Measurements from ENCODE around the gene CD52. TPM values are rescaled to one million over a fixed set of nuclear protein-coding genes. Genes with fewer than 3 reads are reported as not detected.

The CD52 gene
- polyA plus RNA-seq, 1 of the 3 experiments (the other 2 are of a cell fraction): not detected

GRCh38 chr1:26279456-26280332 is 38.1 kb upstream of the CD52 start, which contains the start of gene SH3BGRL3 (continued):
- TF ChIP-seq, protein P1, sequence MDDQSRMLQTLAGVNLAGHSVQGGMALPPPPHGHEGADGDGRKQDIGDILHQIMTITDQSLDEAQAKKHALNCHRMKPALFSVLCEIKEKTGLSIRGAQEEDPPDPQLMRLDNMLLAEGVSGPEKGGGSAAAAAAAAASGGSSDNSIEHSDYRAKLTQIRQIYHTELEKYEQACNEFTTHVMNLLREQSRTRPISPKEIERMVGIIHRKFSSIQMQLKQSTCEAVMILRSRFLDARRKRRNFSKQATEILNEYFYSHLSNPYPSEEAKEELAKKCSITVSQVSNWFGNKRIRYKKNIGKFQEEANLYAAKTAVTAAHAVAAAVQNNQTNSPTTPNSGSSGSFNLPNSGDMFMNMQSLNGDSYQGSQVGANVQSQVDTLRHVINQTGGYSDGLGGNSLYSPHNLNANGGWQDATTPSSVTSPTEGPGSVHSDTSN (IDR thresholded peaks at IDR 0.05): peak; percentile 49
- no peak for TF ChIP-seq NFIC (IDR thresholded peaks at IDR 0.05; ENCODE audit: borderline replicate concordance)
- TF ChIP-seq POLR2AphosphoS5 (IDR thresholded peaks at IDR 0.05; ENCODE audit: low read depth, low read length): peak; percentile 69
- TF ChIP-seq MEF2A (IDR thresholded peaks at IDR 0.05; ENCODE audit: borderline replicate concordance, low read depth): no peak
- no peak for TF ChIP-seq EP300 (IDR thresholded peaks at IDR 0.05; ENCODE audit: borderline replicate concordance in 1 of 2, low read depth in 1 of 2, low read length in 1 of 2)
- TF ChIP-seq FOSL2 (IDR thresholded peaks at IDR 0.05; ENCODE audit: borderline replicate concordance, low read depth): no peak; the same call in 1 of the 2 replicates
- no peak for TF ChIP-seq RFX5 (IDR thresholded peaks at IDR 0.05; ENCODE audit: low read length)
- peak; percentile 19; the same call in 1 of the 2 replicates for TF ChIP-seq RAD21 (IDR thresholded peaks at IDR 0.05; ENCODE audit: low read length)
- TF ChIP-seq, protein P2, sequence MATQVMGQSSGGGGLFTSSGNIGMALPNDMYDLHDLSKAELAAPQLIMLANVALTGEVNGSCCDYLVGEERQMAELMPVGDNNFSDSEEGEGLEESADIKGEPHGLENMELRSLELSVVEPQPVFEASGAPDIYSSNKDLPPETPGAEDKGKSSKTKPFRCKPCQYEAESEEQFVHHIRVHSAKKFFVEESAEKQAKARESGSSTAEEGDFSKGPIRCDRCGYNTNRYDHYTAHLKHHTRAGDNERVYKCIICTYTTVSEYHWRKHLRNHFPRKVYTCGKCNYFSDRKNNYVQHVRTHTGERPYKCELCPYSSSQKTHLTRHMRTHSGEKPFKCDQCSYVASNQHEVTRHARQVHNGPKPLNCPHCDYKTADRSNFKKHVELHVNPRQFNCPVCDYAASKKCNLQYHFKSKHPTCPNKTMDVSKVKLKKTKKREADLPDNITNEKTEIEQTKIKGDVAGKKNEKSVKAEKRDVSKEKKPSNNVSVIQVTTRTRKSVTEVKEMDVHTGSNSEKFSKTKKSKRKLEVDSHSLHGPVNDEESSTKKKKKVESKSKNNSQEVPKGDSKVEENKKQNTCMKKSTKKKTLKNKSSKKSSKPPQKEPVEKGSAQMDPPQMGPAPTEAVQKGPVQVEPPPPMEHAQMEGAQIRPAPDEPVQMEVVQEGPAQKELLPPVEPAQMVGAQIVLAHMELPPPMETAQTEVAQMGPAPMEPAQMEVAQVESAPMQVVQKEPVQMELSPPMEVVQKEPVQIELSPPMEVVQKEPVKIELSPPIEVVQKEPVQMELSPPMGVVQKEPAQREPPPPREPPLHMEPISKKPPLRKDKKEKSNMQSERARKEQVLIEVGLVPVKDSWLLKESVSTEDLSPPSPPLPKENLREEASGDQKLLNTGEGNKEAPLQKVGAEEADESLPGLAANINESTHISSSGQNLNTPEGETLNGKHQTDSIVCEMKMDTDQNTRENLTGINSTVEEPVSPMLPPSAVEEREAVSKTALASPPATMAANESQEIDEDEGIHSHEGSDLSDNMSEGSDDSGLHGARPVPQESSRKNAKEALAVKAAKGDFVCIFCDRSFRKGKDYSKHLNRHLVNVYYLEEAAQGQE (IDR thresholded peaks at IDR 0.05; ENCODE audit: low read depth, low read length): no peak
- no peak for TF ChIP-seq TEAD4 (IDR thresholded peaks at IDR 0.05; ENCODE audit: borderline replicate concordance, insufficient read depth)

DNA sequence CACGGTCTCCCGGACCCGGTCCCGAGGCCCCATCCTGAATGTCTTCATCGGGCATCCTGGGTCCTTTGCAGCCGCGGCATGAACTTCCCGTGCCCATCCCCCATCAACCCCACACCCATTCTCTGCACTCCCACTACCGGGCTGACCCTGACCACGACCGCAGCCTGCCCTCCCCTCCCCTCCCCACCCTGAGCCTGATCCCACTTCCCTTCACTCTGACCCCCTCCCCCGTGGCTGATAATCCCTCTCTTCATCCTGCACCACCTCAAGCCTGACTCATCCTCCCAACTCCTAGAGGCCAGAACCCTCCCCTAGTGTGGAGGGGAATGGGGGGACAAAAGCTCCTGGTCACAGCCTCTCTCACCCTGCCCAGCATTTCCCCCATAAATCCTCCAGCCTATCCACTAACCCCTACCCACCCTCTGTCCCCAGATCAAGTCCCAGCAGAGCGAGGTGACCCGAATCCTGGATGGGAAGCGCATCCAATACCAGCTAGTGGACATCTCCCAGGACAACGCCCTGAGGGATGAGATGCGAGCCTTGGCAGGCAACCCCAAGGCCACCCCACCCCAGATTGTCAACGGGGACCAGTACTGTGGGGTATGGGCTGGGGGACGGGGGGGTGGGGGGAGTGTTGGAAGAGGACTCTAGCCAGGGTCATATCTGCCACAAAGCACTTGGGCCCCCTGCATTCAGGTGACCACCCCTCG is 37.3 kb upstream of the CD52 start:
- Histone ChIP-seq H2AFZ (ENCODE audit: low read depth) (no peak overlapping the region), H3K9me2 (no peaks in the 10 kb centered on the region), H3K36me3 (replicated peaks in 1 of 2; ENCODE audit: control insufficient read depth in 1 of 2, insufficient read depth in 2 of 2, low read length in 1 of 2) (peaks cover 9 to 26% of the 10 kb centered on the region in 2 experiments), H3K79me2 (ENCODE audit: insufficient read depth) (peaks cover 54% of the 10 kb centered on the region), H3K9me3 (no peaks in the 10 kb centered on the region), H3K4me1 (ENCODE audit: control insufficient read depth in 1 of 2, insufficient read depth in 2 of 2, low read depth in 1 of 2, low read length in 1 of 2) (peaks cover 36 to 73% of the 10 kb centered on the region in 2 experiments; a peak in 3 of 4 replicates), H4K20me1 (ENCODE audit: insufficient read depth) (peaks cover 33% of the 10 kb centered on the region), H3F3A (replicated peaks; ENCODE audit: insufficient read depth) (peaks cover 49% of the 10 kb centered on the region), H3K27me3 (ENCODE audit: insufficient read depth) (no peaks in the 10 kb centered on the region), H3K4me2 (peak overlapping the region; percentile 95), H3K4me3 (ENCODE audit: low read depth in 2 of 2, low read length in 1 of 2) (peak overlapping the region; percentile 85 to 95), H3K9ac (peak overlapping the region; percentile 81), H3K27ac (ENCODE audit: low read depth in 2 of 2, low read length in 1 of 2) (peak overlapping the region; percentile 76 to 87)
- POLR2A ChIA-PET: interaction anchor here (1.4 to 2.3 kb wide), 3 partner anchors 9 to 191 kb away, joined by 5 to 10 read pairs (median 5); partner anchors contain the start of gene HMGN2
- TF ChIP-seq JUND (IDR thresholded peaks at IDR 0.05): no peak
- no peak for TF ChIP-seq SIN3A (IDR thresholded peaks at IDR 0.05; ENCODE audit: borderline replicate concordance, low read depth, low read length)
- no peak for TF ChIP-seq CTCF (IDR thresholded peaks at IDR 0.05)
- no peak for TF ChIP-seq RAD21 (IDR thresholded peaks at IDR 0.05; ENCODE audit: low read length)
- TF ChIP-seq TAF1 (IDR thresholded peaks at IDR 0.05; ENCODE audit: borderline replicate concordance, low read depth, low read length): no peak
- no peak for TF ChIP-seq TEAD4 (IDR thresholded peaks at IDR 0.05; ENCODE audit: borderline replicate concordance, insufficient read depth)
- TF ChIP-seq FOSL2 (IDR thresholded peaks at IDR 0.05; ENCODE audit: borderline replicate concordance, low read depth): no peak
- 26% methylated on average over 19 of the region's 20 CpGs for WGBS (ENCODE audit: low lambda C conversion rate)
- CTCF ChIA-PET: interaction anchor here (1.0 to 9.5 kb wide), 17 partner anchors 9 to 176 kb away, joined by 3 to 204 read pairs (median 6); partner anchors contain the start of genes CD52, CEP85, UBXN11 and ZNF593OS
- DNase-seq: no peak
